NCI-H1436 (cell line): ENCODE results near the gene CES3.

ENCODE experiments used
- DNase-seq: peaks from one replicate; lab custom pipeline; 2025; lab: John Stamatoyannopoulos, UW

Gene CES3

DNA sequence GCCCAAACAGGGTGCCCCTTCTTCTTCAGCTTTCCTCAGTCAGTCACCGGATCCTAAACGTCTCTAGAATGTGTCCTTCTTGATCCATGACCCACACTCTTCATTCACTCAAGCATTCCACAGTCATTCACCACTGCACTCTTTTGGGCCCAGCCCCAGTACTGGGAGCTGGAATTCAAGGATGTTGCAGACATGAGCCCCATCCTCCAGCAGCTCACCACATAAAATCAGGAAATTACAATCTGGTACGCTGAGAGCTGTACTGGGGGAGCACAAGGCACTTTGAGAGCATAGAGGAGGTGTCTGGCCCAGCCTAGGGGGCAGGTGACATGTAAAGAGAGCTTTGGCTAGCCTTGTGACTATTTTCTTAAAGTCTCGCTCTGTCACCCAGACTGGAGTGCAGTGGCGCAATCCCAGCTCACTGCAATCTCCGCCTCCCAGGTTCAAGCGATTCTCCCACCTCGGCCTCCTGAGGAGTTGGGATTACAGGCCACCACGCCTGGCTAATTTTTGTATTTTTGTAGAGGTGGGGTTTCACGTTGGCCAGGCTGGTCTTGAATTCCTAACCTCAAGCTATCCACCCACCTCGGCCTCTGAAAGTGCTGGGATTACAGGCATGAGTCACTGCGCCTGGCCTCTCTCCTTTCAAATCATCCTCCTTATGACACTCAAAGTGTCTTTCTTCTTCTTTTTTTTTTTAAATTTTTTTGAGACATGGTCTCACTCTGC lies 46.0 kb downstream of the CES3 start:
- no peak for DNase-seq

DNA sequence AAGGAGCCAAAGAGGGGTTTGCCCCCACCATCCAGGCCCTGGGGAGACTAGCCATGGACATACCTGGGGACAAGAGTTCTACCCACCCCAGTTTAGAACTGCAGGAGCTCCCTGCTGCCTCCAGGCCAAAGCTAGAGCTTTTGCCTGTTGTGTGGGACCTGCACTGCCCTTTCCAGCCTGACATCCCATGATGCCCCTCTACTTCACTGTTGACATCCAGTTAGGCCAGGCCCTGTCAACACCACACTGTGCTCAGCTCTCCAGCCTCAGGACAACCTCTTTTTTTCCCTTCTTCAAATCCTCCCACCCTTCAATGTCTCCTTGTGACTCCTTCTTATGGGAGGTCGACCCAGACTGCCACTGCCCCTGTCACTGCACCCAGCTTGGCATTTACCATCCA lies 48.1 kb downstream of the CES3 start:
- no peak for DNase-seq

DNA sequence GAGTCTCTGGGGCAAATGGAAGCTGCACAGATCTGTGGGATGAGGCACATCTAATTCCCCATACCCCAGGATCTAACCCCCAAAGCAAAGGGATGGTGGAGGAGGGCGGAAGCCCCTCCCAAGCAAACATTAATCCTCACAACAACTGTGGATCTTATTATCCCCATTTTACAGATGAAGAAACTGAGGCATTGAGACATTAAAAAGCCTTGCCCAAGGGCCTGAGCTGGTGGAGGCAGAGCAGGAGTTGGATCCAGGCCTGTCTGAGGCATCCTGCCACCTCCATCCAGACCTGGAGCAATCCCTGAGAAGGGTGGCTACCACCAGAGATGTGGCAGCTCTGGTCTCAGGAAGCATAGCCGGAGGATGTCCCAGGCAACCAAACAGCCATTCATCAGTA lies 50.2 kb downstream of the CES3 start:
- DNase-seq: no peak

DNA sequence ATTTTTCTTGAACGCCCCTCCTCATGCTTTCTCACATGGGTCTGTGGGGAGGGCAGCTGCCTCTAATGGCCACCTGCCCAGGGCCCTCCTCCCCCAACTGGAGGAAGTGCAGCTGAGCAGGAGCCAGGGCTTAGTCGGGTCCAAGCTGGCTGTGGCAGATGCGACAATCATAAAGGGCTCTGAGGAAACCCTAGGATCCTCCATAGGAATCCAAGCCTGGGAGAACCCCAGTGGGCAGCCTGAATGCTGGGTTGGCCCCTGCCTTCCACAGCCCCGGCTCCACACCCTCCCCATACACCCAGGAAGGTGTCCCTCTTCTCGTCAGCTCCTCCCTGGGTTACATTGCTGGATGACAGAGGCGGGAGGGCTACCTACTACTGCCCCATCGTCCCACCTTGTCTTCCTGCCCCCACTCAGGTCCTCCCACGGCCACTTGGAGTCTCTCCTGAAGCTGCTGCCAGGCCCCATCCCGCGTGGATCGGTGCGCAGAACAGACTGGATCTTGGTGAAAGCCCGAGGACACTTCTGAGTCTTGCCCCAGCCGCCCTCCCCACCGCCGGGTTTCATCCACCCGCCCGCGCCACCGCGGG lies 52.3 kb downstream of the CES3 start:
- no peak for DNase-seq

DNA sequence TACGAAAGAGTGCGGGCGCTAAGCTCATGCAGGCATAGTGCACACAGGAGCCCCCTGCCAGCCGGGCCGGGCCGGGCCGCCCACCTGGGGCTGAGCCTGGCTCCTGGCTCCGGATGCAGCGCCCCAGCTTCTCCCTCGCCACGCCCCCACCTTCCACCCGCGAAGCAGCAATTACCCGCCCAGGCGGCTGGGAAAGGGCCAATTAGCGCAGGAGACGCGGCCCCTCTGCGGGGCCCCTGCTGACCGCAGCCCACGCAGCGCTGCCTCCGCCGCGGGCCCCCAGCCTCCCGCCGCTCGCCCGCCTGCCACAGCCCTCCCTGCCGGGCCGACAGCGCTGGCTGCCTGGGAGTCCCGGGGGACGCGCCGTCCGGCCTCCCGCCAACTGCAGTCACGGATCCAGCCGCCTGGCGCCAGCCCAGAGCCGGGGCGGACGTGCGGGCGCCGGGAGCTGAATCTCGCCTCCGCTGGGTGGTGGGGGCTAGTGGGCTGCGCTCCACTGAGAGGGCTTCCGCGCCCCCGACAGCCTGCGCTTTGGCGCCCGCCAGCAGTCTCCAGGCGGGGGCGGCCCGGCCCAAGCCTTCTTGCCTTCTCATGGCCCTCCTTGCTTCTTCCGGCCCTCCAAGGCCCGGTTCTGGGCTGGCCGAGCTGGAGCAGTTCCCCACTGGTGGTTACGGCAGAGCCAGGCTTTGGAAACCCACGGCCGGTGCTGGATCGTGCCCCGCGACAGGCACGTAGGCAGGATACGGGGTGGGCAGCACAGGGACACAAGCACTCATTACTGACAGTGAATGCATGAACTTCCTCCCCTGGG lies 53.0 kb downstream of the CES3 start:
- peak; percentile 73 for DNase-seq

DNA sequence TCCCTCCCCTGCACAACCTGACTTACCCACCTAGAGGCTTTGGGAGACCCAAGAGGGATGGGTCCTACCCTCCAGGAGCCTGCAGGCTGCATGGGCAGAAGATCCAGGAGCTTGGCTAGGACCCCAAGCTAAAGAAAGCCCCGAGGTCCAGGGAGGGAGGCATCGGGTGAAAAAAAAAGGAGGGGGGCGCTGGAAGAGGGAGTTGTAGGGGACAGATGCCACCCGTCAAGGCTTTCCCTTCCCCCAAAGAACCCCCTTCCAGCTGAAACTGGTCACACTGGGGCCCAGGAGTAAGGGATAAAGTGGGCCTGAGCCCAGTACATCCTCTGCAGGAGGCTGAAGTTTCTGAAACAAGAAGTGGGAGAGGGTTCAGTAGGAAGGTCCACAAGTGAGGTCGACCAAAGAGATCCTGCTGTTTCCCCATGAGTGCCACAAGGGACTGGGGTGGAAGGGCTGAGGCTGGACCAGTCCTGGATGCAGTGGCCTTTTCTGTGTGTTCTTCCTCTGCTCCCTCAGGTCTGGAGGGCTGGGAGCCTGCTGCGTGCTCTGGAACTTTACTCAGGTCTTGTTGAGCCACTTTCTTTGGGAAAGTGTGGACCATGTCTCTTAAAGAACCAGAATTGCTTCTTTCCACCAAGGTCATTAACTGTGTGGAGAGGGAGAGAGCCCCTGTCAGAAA lies 53.7 kb downstream of the CES3 start:
- DNase-seq: no peak

DNA sequence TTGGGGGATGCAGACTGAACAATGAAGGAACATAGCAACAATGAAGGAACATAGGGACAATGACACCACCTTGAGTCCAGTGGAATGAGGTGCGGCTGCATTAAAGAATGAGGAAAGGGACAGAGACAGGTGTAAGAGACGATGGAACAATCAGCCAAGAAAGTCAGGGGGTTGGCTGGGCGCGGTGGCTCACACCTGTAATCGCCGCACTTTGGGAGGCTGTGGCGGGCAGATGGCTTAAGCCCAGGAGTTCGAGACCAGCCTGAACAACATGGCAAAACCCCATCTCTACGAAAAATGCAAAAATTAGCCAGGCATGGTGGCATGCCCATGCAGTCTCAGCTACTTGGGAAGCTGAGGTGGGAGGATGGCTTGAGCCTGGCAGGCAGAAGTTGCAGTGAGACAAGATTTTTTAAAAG lies 54.3 kb downstream of the CES3 start:
- DNase-seq: no peak

DNA sequence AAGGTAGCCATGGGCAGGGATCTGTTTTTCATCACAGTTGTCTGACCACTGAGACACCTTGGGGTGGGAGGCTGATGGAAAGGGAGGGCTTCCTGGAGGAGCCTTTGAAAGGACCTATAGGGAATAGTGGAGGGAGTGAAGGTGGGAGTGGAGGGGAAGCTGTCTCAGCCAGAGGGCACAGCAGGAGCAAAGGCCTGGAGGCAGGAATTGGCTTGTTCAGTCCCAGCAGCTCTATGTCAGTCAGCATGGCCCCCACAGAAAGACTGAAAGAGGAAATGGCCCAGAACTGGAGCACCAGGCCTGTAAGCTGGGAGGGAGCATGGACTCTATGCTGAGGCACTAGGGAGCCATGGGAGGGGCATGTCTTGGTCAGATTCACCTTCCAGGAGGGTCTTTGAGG lies 55.1 kb downstream of the CES3 start:
- DNase-seq: no peak

DNA sequence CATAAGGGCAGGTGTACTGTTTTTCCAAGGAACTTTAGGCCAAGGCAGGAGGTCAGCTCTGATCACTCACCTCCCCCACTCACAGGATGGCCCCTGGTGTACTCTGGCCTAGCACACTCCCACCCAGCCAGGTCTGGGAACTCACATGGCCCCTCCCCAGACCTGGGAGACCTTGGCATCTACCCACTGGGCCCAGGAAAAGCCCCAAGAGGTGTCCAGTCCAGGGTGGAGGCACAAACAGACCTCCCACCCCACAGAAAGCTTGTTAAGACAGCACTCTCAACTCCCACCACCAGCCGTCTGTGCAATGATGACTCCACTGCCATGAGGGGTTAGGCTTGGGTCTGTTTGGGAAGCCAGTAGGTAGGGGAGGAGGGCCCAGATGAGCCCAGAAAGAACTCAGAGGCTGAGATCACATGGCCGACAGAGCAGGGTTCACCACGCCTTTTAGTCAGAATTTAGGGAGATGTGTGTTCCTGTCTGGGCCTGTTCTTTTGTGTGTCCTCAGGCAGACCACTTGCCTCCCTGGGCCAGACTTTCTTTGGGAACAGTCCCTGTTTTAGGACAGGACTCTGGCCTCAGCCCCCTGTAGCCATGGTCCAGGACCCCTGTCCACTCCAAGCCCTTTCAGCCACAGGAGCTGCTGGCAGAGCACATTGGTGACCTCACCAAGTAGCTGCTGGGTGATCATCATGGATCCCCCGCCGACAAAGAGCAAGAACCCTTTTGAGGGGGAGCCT lies 55.8 kb downstream of the CES3 start:
- DNase-seq: no peak

DNA sequence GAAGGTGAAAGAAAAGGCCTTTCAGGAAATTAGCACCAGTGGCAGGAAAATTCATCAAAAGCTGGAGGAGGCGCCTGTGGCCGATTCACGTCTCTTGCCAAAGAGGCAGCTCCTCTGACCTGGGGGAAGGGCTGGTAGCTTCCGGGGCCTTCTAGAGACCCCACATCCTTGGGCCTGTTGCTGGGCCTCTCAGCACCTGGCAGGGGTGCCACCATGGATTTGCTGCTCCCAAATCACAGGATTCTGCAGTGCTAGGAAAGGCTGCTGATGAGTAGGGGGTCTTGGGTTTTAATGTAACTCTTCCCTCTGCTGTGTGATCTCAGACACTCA lies 56.3 kb downstream of the CES3 start:
- no peak for DNase-seq

DNA sequence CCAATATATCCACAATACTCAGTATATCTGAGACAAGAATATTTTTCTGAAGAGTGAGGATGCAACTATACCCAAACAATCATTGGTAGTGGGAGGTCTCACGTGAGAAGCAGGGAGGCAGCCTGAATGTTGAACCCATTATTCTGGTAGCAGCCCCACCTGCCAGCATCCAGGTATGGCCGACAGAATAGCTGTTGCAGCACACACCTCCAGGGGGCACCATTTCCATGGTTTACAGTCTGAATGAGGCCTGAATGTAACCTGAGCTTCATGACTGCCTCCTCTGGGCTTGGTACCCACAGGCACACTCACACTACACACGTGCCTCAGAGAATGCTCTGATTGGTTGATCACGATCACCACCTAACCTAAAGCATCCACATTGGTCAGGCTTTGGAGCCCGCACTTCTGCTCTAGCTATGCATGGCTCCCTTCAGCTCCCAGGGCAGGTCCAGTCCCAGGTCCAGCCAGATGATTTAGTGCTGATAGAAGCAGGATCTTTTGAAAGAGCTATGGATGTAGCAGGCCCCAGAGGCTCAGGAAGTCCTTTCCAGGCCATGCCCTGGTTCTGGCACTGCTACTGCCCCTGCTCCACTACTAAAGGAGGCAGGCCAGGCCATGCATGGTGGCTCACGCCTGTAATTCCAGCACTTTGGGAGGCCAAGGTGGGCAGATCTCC lies 56.9 kb downstream of the CES3 start:
- peak; percentile 96 for DNase-seq

DNA sequence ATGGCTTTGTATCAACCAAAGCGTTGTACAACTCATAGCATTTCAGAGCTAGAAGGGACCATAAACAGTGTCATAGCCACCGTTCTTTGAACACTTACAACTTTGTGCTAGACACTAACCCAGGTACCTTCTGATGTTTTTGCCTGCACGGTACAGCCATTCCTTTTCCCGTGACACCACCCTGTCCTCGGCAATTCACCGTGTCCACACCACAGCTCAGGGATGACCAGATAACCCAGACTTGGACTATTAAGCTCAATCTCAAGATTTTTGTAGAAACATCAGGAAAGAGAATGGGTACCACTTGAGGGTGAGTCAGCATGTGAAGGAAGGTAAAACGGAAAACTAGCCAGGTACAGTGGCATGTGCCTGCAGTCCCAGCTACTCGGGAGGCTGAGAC lies 58.1 kb downstream of the CES3 start:
- no peak for DNase-seq

DNA sequence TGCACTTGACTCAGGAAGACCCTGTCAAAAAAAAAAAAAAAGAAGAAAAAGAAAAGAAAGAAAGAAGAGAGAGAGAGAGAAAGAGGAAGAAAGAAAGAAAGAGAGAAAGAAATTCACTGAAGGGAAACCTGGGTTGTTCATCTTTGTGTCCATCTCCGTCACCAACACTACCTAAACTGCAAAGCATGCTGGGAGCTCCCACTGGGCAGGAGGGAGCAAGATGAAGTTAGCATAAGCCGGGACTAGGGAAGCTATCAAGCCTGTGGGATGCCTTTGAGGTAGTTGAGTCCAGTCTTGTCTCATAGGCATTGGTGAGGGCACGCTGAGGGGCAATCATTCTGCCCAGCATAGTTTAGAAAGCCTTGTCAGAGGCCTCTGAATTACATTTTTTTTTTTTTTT lies 60.3 kb downstream of the CES3 start:
- no peak for DNase-seq

DNA sequence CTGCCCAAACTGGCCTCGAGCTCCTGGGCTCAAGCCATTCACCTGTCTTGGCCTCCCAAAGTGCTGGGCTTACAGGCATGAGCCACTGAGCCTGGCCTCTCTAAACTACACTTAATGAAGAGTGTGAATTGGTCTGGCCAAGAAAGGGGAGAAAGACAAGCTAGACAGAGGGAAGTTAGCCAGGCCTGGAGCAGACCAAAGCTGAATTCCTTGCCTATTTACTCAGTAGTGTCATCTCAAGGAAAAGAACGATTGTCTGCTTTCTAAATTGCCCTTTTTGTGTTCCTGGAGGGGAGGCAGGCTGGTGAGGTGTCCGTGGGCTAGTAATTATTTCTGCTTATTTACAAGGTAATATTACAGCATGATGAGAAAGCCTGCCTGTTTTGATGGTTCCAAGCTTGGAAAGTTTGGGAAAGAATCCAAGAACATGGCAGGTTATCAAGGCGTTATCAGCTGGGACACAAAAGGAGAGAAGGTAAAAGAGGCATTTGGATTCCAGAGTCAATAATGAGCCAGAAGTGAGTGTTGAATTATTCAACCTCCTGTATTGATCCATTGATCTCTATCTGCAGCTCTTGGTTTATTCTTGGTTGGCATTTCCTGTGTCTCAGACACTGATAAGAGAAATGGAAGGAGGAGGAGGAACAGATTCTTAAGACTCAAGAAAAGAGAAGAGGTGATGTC lies 61.6 kb downstream of the CES3 start:
- no peak for DNase-seq

DNA sequence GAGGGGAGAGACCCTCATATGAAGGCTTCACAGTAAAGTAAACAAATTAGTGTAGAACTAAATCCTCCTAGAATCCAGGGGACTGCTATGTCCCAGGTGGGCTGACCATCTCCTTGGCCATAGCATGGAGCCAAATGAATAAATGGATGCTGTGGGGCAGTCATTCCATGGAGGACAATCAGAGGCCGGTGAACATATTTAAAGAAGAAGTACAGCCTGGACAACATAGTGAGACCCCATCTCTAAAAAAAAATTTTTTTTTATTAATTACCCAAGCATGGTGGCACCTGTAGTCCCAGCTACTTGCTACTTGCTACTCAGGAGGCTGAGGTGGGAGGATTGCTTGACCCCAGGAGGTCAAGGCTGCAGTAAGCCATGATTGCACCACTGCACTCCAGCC lies 62.6 kb downstream of the CES3 start:
- no peak for DNase-seq
